ENCODE data around the gene ZSCAN30.

GRCh38 chr18:35247412-35248249, 42.4 kb downstream of the ZSCAN30 start:
- TF ChIP-seq, protein P1, sequence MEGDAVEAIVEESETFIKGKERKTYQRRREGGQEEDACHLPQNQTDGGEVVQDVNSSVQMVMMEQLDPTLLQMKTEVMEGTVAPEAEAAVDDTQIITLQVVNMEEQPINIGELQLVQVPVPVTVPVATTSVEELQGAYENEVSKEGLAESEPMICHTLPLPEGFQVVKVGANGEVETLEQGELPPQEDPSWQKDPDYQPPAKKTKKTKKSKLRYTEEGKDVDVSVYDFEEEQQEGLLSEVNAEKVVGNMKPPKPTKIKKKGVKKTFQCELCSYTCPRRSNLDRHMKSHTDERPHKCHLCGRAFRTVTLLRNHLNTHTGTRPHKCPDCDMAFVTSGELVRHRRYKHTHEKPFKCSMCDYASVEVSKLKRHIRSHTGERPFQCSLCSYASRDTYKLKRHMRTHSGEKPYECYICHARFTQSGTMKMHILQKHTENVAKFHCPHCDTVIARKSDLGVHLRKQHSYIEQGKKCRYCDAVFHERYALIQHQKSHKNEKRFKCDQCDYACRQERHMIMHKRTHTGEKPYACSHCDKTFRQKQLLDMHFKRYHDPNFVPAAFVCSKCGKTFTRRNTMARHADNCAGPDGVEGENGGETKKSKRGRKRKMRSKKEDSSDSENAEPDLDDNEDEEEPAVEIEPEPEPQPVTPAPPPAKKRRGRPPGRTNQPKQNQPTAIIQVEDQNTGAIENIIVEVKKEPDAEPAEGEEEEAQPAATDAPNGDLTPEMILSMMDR (CRISPR knock-in tag; IDR thresholded peaks at IDR 0.05) = no peak
- TF ChIP-seq, protein P2, sequence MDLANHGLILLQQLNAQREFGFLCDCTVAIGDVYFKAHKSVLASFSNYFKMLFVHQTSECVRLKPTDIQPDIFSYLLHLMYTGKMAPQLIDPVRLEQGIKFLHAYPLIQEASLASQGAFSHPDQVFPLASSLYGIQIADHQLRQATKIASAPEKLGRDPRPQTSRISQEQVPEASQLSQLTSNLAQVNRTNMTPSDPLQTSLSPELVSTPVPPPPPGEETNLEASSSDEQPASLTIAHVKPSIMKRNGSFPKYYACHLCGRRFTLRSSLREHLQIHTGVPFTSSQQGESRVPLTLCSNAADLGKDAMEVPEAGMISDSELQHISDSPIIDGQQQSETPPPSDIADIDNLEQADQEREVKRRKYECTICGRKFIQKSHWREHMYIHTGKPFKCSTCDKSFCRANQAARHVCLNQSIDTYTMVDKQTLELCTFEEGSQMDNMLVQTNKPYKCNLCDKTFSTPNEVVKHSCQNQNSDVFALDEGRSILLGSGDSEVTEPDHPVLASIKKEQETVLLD (CRISPR knock-in tag; IDR thresholded peaks at IDR 0.05; ENCODE audit: low read depth) = no peak
- TF ChIP-seq, protein P3, sequence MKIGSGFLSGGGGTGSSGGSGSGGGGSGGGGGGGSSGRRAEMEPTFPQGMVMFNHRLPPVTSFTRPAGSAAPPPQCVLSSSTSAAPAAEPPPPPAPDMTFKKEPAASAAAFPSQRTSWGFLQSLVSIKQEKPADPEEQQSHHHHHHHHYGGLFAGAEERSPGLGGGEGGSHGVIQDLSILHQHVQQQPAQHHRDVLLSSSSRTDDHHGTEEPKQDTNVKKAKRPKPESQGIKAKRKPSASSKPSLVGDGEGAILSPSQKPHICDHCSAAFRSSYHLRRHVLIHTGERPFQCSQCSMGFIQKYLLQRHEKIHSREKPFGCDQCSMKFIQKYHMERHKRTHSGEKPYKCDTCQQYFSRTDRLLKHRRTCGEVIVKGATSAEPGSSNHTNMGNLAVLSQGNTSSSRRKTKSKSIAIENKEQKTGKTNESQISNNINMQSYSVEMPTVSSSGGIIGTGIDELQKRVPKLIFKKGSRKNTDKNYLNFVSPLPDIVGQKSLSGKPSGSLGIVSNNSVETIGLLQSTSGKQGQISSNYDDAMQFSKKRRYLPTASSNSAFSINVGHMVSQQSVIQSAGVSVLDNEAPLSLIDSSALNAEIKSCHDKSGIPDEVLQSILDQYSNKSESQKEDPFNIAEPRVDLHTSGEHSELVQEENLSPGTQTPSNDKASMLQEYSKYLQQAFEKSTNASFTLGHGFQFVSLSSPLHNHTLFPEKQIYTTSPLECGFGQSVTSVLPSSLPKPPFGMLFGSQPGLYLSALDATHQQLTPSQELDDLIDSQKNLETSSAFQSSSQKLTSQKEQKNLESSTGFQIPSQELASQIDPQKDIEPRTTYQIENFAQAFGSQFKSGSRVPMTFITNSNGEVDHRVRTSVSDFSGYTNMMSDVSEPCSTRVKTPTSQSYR (CRISPR knock-in tag; IDR thresholded peaks at IDR 0.05; ENCODE audit: borderline replicate concordance) = no peak
- TF ChIP-seq MTERF4 (CRISPR knock-in tag; IDR thresholded peaks at IDR 0.05) = no peak
- no peak for TF ChIP-seq ATF1 (CRISPR knock-in tag; IDR thresholded peaks at IDR 0.05)
- TF ChIP-seq, protein P4, sequence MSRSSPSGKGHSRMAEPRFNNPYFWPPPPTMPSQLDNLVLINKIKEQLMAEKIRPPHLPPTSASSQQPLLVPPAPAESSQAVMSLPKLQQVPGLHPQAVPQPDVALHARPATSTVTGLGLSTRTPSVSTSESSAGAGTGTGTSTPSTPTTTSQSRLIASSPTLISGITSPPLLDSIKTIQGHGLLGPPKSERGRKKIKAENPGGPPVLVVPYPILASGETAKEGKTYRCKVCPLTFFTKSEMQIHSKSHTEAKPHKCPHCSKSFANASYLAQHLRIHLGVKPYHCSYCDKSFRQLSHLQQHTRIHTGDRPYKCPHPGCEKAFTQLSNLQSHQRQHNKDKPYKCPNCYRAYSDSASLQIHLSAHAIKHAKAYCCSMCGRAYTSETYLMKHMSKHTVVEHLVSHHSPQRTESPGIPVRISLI (CRISPR knock-in tag; IDR thresholded peaks at IDR 0.05; ENCODE audit: borderline replicate concordance) = no peak
- TF ChIP-seq DRAP1 (CRISPR knock-in tag; IDR thresholded peaks at IDR 0.05) = no peak
- no peak for TF ChIP-seq ZNF598 (CRISPR knock-in tag; IDR thresholded peaks at IDR 0.05; ENCODE audit: borderline replicate concordance)

Measured in HepG2 (cell line).